Metanephros (tissue), 1 donor: ENCODE measurements around the gene PES1. TPM values are rescaled to one million over a fixed set of nuclear protein-coding genes. Genes with fewer than 3 reads are reported as not detected.

Source experiments
- total RNA-seq: library from RNA; depleted of rRNA; stranded (reverse); fragments of >200 nt; gene quantifications from one replicate; pipeline ENCODE4 v1.2.3, GENCODE V29; 2014

The PES1 gene
- 51.5 TPM for total RNA-seq

GRCh38 chr22:30591588-30592359, at the start of gene PES1:
Gene PES1, minus strand, starts transcription at chr22:30591910. Its CDS starts 77 bp downstream, at chr22:30591833.

GRCh38 chr22:30635273-30636225, 43.8 kb upstream of the PES1 start, which contains the start of gene SLC35E4:
Gene SLC35E4, plus strand, starts transcription at chr22:30635781. Its CDS starts 670 bp downstream, at chr22:30636451.

GRCh38 chr22:30606455-30607299, 15.0 kb upstream of the PES1 start, which contains the start of gene TCN2:
Gene TCN2, plus strand, starts transcription at chr22:30607174. Its CDS starts 158 bp downstream, at chr22:30607332.

GRCh38 chr22:30574095-30574981, 17.4 kb downstream of the PES1 start, which contains the start of gene GAL3ST1:
Gene GAL3ST1, minus strand, starts transcription at chr22:30574665. Its CDS starts 17,273 bp downstream, at chr22:30557392.

GRCh38 chr22:30546616-30547015, 45.1 kb downstream of the PES1 start, which contains the start of gene SEC14L6:
Gene SEC14L6, minus strand, starts transcription at chr22:30546741. Its CDS starts 59 bp downstream, at chr22:30546682.

Other genes starting within 250 kb of the PES1 start
- 60.0 TPM for gene SF3A1, start 235.0 kb downstream of the PES1 start, total RNA-seq
- 6.4 TPM for gene CCDC157, start 234.9 kb downstream of the PES1 start, total RNA-seq
- gene RNF215, start 204.5 kb downstream of the PES1 start, total RNA-seq, result 22.1 TPM
- gene SEC14L2, start 194.9 kb downstream of the PES1 start, total RNA-seq, result 2.9 TPM
- 12.0 TPM for gene MTFP1, start 166.1 kb downstream of the PES1 start, total RNA-seq
- gene SEC14L3, start 119.9 kb downstream of the PES1 start, total RNA-seq, result not detected
- gene SEC14L4, start 86.2 kb downstream of the PES1 start, total RNA-seq, result 0.99 TPM
- 6.5 TPM for gene SEC14L6, start 45.2 kb downstream of the PES1 start, total RNA-seq
- gene GAL3ST1, start 17.2 kb downstream of the PES1 start, total RNA-seq, result 27.3 TPM
- gene TCN2, start 15.3 kb upstream of the PES1 start, total RNA-seq, result 39.7 TPM
- gene SLC35E4, start 43.9 kb upstream of the PES1 start, total RNA-seq, result 4.0 TPM
- gene DUSP18, start 76.0 kb upstream of the PES1 start, total RNA-seq, result 10.0 TPM
- gene OSBP2, start 103.0 kb upstream of the PES1 start, total RNA-seq, result 15.4 TPM